ENCODE data around the gene NR1I3. TPM values are rescaled to one million over a fixed set of nuclear protein-coding genes. Genes with fewer than 3 reads are reported as not detected.

The NR1I3 gene
- polyA plus RNA-seq, 4 donors, result 0.28 to 13.3 (median 6.4) TPM

- H3K9me3 ChIP-seq (ENCODE audit: control insufficient read depth in 2 of 2, insufficient read depth in 1 of 2, low read depth in 1 of 2, low read length in 1 of 2), result no peaks in the 10 kb centered on the region
- DNase-seq (peak; percentile 80 to 85), FAIRE-seq (no peak)
- H3K4me3 ChIP-seq (ENCODE audit: low read depth in 1 of 3, low read length in 3 of 3), result no peak overlapping the region
- peaks cover 18 to 81% (median 26%) of the 10 kb centered on the region in 3 donors for H3K36me3 ChIP-seq (ENCODE audit: control insufficient read depth in 3 of 3, insufficient read depth in 2 of 3, low read depth in 1 of 3, low read length in 3 of 3)
- peaks cover 0 to 7% (median 0%) of the 10 kb centered on the region in 3 donors for H3K4me1 ChIP-seq (ENCODE audit: control insufficient read depth in 3 of 3, insufficient read depth in 2 of 3, low read depth in 1 of 3, low read length in 2 of 3)
- WGBS, 3 donors, result 41 to 42% (median 41%) methylated on average over 11 of the region's 11 CpGs
- H3K27ac ChIP-seq (ENCODE audit: low read depth in 1 of 3, low read length in 2 of 3), result no peak overlapping the region
- no peaks in the 10 kb centered on the region for H3K27me3 ChIP-seq (ENCODE audit: control insufficient read depth in 3 of 3, insufficient read depth in 3 of 3, low read length in 3 of 3)
Observed at GRCh38 chr1:161209790-161210409, 28.1 kb downstream of the NR1I3 start.

GRCh38 chr1:161207173-161207572 is 30.8 kb downstream of the NR1I3 start:
- DNase-seq (no peak), FAIRE-seq (no peak)
- H3K4me1 ChIP-seq (ENCODE audit: control insufficient read depth in 3 of 3, insufficient read depth in 2 of 3, low read depth in 1 of 3, low read length in 2 of 3), result peaks cover 0 to 16% (median 6%) of the 10 kb centered on the region in 3 donors
- H3K9me3 ChIP-seq (ENCODE audit: control insufficient read depth in 2 of 2, insufficient read depth in 1 of 2, low read depth in 1 of 2, low read length in 1 of 2), result no peaks in the 10 kb centered on the region
- no peaks in the 10 kb centered on the region for H3K27me3 ChIP-seq (ENCODE audit: control insufficient read depth in 3 of 3, insufficient read depth in 3 of 3, low read length in 3 of 3)
- H3K36me3 ChIP-seq (ENCODE audit: control insufficient read depth in 3 of 3, insufficient read depth in 2 of 3, low read depth in 1 of 3, low read length in 3 of 3), result peaks cover 9 to 60% (median 12%) of the 10 kb centered on the region in 3 donors
- WGBS, 3 donors, result 64 to 83% (median 71%) methylated on average over 8 of the region's 8 CpGs
- peak overlapping the region in 1 of 3 donors; percentile 76 for H3K27ac ChIP-seq (ENCODE audit: low read depth in 1 of 3, low read length in 2 of 3)
- H3K4me3 ChIP-seq (ENCODE audit: low read depth in 1 of 3, low read length in 3 of 3), result no peak overlapping the region

- Histone ChIP-seq H3K4me1 (ENCODE audit: control insufficient read depth in 3 of 3, insufficient read depth in 2 of 3, low read depth in 1 of 3, low read length in 2 of 3) (peaks cover 0 to 19% (median 7%) of the 10 kb centered on the region in 3 donors), H3K9me3 (ENCODE audit: control insufficient read depth in 2 of 2, insufficient read depth in 1 of 2, low read depth in 1 of 2, low read length in 1 of 2) (no peaks in the 10 kb centered on the region), H3K27me3 (ENCODE audit: control insufficient read depth in 3 of 3, insufficient read depth in 3 of 3, low read length in 3 of 3) (no peaks in the 10 kb centered on the region), H3K4me3 (ENCODE audit: low read depth in 1 of 3, low read length in 3 of 3) (no peak overlapping the region), H3K27ac (ENCODE audit: low read depth in 1 of 3, low read length in 2 of 3) (peak overlapping the region in 1 of 3 donors; percentile 76), H3K36me3 (ENCODE audit: control insufficient read depth in 3 of 3, insufficient read depth in 2 of 3, low read depth in 1 of 3, low read length in 3 of 3) (peaks cover 5 to 55% (median 10%) of the 10 kb centered on the region in 3 donors)
- no peak for DNase-seq
- no peak for FAIRE-seq
- WGBS, 3 donors, result 82 to 83% (median 82%) methylated on average over 12 of the region's 12 CpGs
Observed at GRCh38 chr1:161206411-161207140, 31.4 kb downstream of the NR1I3 start.

GRCh38 chr1:161201836-161202712 is 35.9 kb downstream of the NR1I3 start, which contains the start of gene NDUFS2:
Gene NDUFS2 (plus strand): TSS chr1:161202367. CDS start chr1:161202386, 19 bp downstream.
- WGBS, 3 donors, result 2 to 3% (median 2%) methylated on average over 50 to 53 of the region's 53 CpGs
- Histone ChIP-seq H3K27ac (ENCODE audit: low read depth in 1 of 3, low read length in 2 of 3) (peak within 1 kb of the TSS; percentile 87 to 98 (median 94)), H3K9me3 (ENCODE audit: control insufficient read depth in 2 of 2, insufficient read depth in 1 of 2, low read depth in 1 of 2, low read length in 1 of 2) (no peaks in the 10 kb centered on the region), H3K4me1 (ENCODE audit: control insufficient read depth in 3 of 3, insufficient read depth in 2 of 3, low read depth in 1 of 3, low read length in 2 of 3) (peaks cover 0 to 42% (median 9%) of the 10 kb centered on the region in 3 donors), H3K36me3 (ENCODE audit: control insufficient read depth in 3 of 3, insufficient read depth in 2 of 3, low read depth in 1 of 3, low read length in 3 of 3) (peaks cover 0 to 16% (median 3%) of the 10 kb centered on the region in 3 donors), H3K27me3 (ENCODE audit: control insufficient read depth in 3 of 3, insufficient read depth in 3 of 3, low read length in 3 of 3) (no peaks in the 10 kb centered on the region), H3K4me3 (ENCODE audit: low read depth in 1 of 3, low read length in 3 of 3) (peak within 1 kb of the TSS; percentile 68 to 79 (median 77))
- DNase-seq (peak; percentile 99), FAIRE-seq (no peak)

GRCh38 chr1:161200992-161201835 is 36.8 kb downstream of the NR1I3 start:
- peak overlapping the region; percentile 87 to 98 (median 94) for H3K27ac ChIP-seq (ENCODE audit: low read depth in 1 of 3, low read length in 2 of 3)
- H3K9me3 ChIP-seq (ENCODE audit: control insufficient read depth in 2 of 2, insufficient read depth in 1 of 2, low read depth in 1 of 2, low read length in 1 of 2), result no peaks in the 10 kb centered on the region
- H3K36me3 ChIP-seq (ENCODE audit: control insufficient read depth in 3 of 3, insufficient read depth in 2 of 3, low read depth in 1 of 3, low read length in 3 of 3), result peaks cover 0 to 9% (median 0%) of the 10 kb centered on the region in 3 donors
- H3K27me3 ChIP-seq (ENCODE audit: control insufficient read depth in 3 of 3, insufficient read depth in 3 of 3, low read length in 3 of 3), result no peaks in the 10 kb centered on the region
- WGBS, 3 donors, result 61 to 83% (median 82%) methylated on average over 13 of the region's 13 CpGs
- no peak for FAIRE-seq
- peaks cover 0 to 42% (median 9%) of the 10 kb centered on the region in 3 donors for H3K4me1 ChIP-seq (ENCODE audit: control insufficient read depth in 3 of 3, insufficient read depth in 2 of 3, low read depth in 1 of 3, low read length in 2 of 3)
- H3K4me3 ChIP-seq (ENCODE audit: low read depth in 1 of 3, low read length in 3 of 3), result peak overlapping the region in 2 of 3 donors; percentile 46 to 68
- peak in 1 of 2 donors; percentile 23 for DNase-seq

GRCh38 chr1:161200421-161200991 is 37.5 kb downstream of the NR1I3 start:
- WGBS, 3 donors, result 60 to 78% (median 62%) methylated on average over 5 of the region's 5 CpGs
- H3K9me3 ChIP-seq (ENCODE audit: control insufficient read depth in 2 of 2, insufficient read depth in 1 of 2, low read depth in 1 of 2, low read length in 1 of 2), result no peaks in the 10 kb centered on the region
- H3K4me3 ChIP-seq (ENCODE audit: low read depth in 1 of 3, low read length in 3 of 3), result no peak overlapping the region
- DNase-seq (no peak), FAIRE-seq (no peak)
- H3K27ac ChIP-seq (ENCODE audit: low read depth in 1 of 3, low read length in 2 of 3), result peak overlapping the region; percentile 4 to 98 (median 94)
- H3K36me3 ChIP-seq (ENCODE audit: control insufficient read depth in 3 of 3, insufficient read depth in 2 of 3, low read depth in 1 of 3, low read length in 3 of 3), result peaks cover 0 to 8% (median 0%) of the 10 kb centered on the region in 3 donors
- H3K4me1 ChIP-seq (ENCODE audit: control insufficient read depth in 3 of 3, insufficient read depth in 2 of 3, low read depth in 1 of 3, low read length in 2 of 3), result peaks cover 0 to 42% (median 11%) of the 10 kb centered on the region in 3 donors
- no peaks in the 10 kb centered on the region for H3K27me3 ChIP-seq (ENCODE audit: control insufficient read depth in 3 of 3, insufficient read depth in 3 of 3, low read length in 3 of 3)

- no peak for DNase-seq
- Histone ChIP-seq H3K27ac (ENCODE audit: low read depth in 1 of 3, low read length in 2 of 3) (peak overlapping the region in 2 of 3 donors; percentile 94 to 98), H3K4me1 (ENCODE audit: control insufficient read depth in 3 of 3, insufficient read depth in 2 of 3, low read depth in 1 of 3, low read length in 2 of 3) (peaks cover 0 to 42% (median 12%) of the 10 kb centered on the region in 3 donors), H3K36me3 (ENCODE audit: control insufficient read depth in 3 of 3, insufficient read depth in 2 of 3, low read depth in 1 of 3, low read length in 3 of 3) (peaks cover 0 to 9% (median 0%) of the 10 kb centered on the region in 3 donors), H3K27me3 (ENCODE audit: control insufficient read depth in 3 of 3, insufficient read depth in 3 of 3, low read length in 3 of 3) (no peaks in the 10 kb centered on the region), H3K4me3 (ENCODE audit: low read depth in 1 of 3, low read length in 3 of 3) (no peak overlapping the region), H3K9me3 (ENCODE audit: control insufficient read depth in 2 of 2, insufficient read depth in 1 of 2, low read depth in 1 of 2, low read length in 1 of 2) (no peaks in the 10 kb centered on the region)
- no peak for FAIRE-seq
- 50 to 68% (median 54%) methylated on average over 2 to 5 of the region's 5 CpGs for WGBS, 3 donors
Observed at GRCh38 chr1:161199506-161200139, 38.4 kb downstream of the NR1I3 start.

Data from small intestine (tissue), 7 donors.